ENCODE results near the gene SPSB3.

The SPSB3 gene

GRCh38 chr16:1776991-1777374 is 5.4 kb downstream of the SPSB3 start:
- ATAC-seq (no peak), DNase-seq (no peak)
- Mint-ChIP-seq H3K27me3 (no peaks in the 10 kb centered on the region), H3K4me1 (peaks cover 20% of the 10 kb centered on the region), H3K36me3 (ENCODE audit: low read depth) (peaks cover 5% of the 10 kb centered on the region), H3K4me3 (no peak overlapping the region), H3K27ac (no peak overlapping the region), H3K9me3 (no peaks in the 10 kb centered on the region)

- H3K4me3 Mint-ChIP-seq, result no peak overlapping the region
- no peaks in the 10 kb centered on the region for H3K27me3 Mint-ChIP-seq
- H3K4me1 Mint-ChIP-seq, result peaks cover 19% of the 10 kb centered on the region
- peaks cover 8% of the 10 kb centered on the region for H3K36me3 Mint-ChIP-seq (ENCODE audit: low read depth)
- ATAC-seq (no peak), DNase-seq (no peak)
- H3K27ac Mint-ChIP-seq, result no peak overlapping the region
- H3K9me3 Mint-ChIP-seq, result no peaks in the 10 kb centered on the region
Observed at GRCh38 chr16:1776672-1776955, 5.8 kb downstream of the SPSB3 start.

- peaks cover 13% of the 10 kb centered on the region for H3K4me1 Mint-ChIP-seq
- no peak overlapping the region for H3K27ac Mint-ChIP-seq
- no peaks in the 10 kb centered on the region for H3K9me3 Mint-ChIP-seq
- H3K27me3 Mint-ChIP-seq, result no peaks in the 10 kb centered on the region
- ATAC-seq, result no peak
- DNase-seq, result no peak
- H3K36me3 Mint-ChIP-seq (ENCODE audit: low read depth), result peaks cover 8% of the 10 kb centered on the region
- H3K4me3 Mint-ChIP-seq, result no peak overlapping the region
Observed at GRCh38 chr16:1775846-1776671, 6.3 kb downstream of the SPSB3 start.

- Mint-ChIP-seq H3K4me3 (peak overlapping the region; percentile 45), H3K27ac (no peak overlapping the region), H3K27me3 (no peaks in the 10 kb centered on the region), H3K4me1 (peaks cover 14% of the 10 kb centered on the region), H3K36me3 (ENCODE audit: low read depth) (peaks cover 8% of the 10 kb centered on the region), H3K9me3 (no peaks in the 10 kb centered on the region)
- DNase-seq, result no peak
- ATAC-seq, result no peak
Observed at GRCh38 chr16:1775006-1775845, 7.1 kb downstream of the SPSB3 start.

GRCh38 chr16:1774448-1774780 is 8.0 kb downstream of the SPSB3 start:
- Mint-ChIP-seq H3K9me3 (no peaks in the 10 kb centered on the region), H3K36me3 (ENCODE audit: low read depth) (peaks cover 11% of the 10 kb centered on the region), H3K4me3 (peak overlapping the region; percentile 100), H3K4me1 (peaks cover 17% of the 10 kb centered on the region), H3K27ac (no peak overlapping the region), H3K27me3 (no peaks in the 10 kb centered on the region)
- ATAC-seq (no peak), DNase-seq (no peak)

- peak overlapping the region; percentile 100 for H3K4me3 Mint-ChIP-seq
- no peaks in the 10 kb centered on the region for H3K9me3 Mint-ChIP-seq
- peaks cover 17% of the 10 kb centered on the region for H3K4me1 Mint-ChIP-seq
- H3K27ac Mint-ChIP-seq, result no peak overlapping the region
- DNase-seq, result peak; percentile 40
- no peak for ATAC-seq
- H3K36me3 Mint-ChIP-seq (ENCODE audit: low read depth), result peaks cover 11% of the 10 kb centered on the region
- H3K27me3 Mint-ChIP-seq, result no peaks in the 10 kb centered on the region
Observed at GRCh38 chr16:1773703-1774447, 8.5 kb downstream of the SPSB3 start.

GRCh38 chr16:1772908-1773702 is 9.3 kb downstream of the SPSB3 start, which contains the start of gene MRPS34:
TSS of gene MRPS34 (minus strand) at chr16:1773134. CDS start at chr16:1773119, 15 bp downstream.
- peak within 1 kb of the TSS; percentile 100 for H3K27ac Mint-ChIP-seq
- peak; percentile 86 for DNase-seq
- H3K9me3 Mint-ChIP-seq, result no peaks in the 10 kb centered on the region
- H3K4me1 Mint-ChIP-seq, result peaks cover 17% of the 10 kb centered on the region
- no peaks in the 10 kb centered on the region for H3K27me3 Mint-ChIP-seq
- peaks cover 11% of the 10 kb centered on the region for H3K36me3 Mint-ChIP-seq (ENCODE audit: low read depth)
- peak; percentile 57 for ATAC-seq
- H3K4me3 Mint-ChIP-seq, result peak within 1 kb of the TSS; percentile 100

GRCh38 chr16:1772362-1772907 is 9.9 kb downstream of the SPSB3 start, which contains the start of gene EME2:
TSS of gene EME2 (plus strand) at chr16:1772810. CDS start at chr16:1773228, 418 bp downstream.
- Mint-ChIP-seq H3K4me3 (peak within 1 kb of the TSS; percentile 100), H3K36me3 (ENCODE audit: low read depth) (peaks cover 13% of the 10 kb centered on the region), H3K4me1 (peaks cover 17% of the 10 kb centered on the region), H3K9me3 (no peaks in the 10 kb centered on the region), H3K27me3 (no peaks in the 10 kb centered on the region), H3K27ac (peak within 1 kb of the TSS; percentile 100)
- ATAC-seq (peak; percentile 22), DNase-seq (peak; percentile 61)

- DNase-seq (no peak), ATAC-seq (no peak)
- Mint-ChIP-seq H3K36me3 (ENCODE audit: low read depth) (peaks cover 13% of the 10 kb centered on the region), H3K27me3 (no peaks in the 10 kb centered on the region), H3K4me3 (peak overlapping the region; percentile 100), H3K4me1 (peaks cover 17% of the 10 kb centered on the region), H3K27ac (peak overlapping the region; percentile 100), H3K9me3 (no peaks in the 10 kb centered on the region)
Observed at GRCh38 chr16:1771864-1772361, 10.5 kb downstream of the SPSB3 start.

- H3K4me1 Mint-ChIP-seq, result peaks cover 17% of the 10 kb centered on the region
- peak within 1 kb of the TSS; percentile 100 for H3K4me3 Mint-ChIP-seq
- H3K36me3 Mint-ChIP-seq (ENCODE audit: low read depth), result peaks cover 13% of the 10 kb centered on the region
- H3K27me3 Mint-ChIP-seq, result no peaks in the 10 kb centered on the region
- DNase-seq, result peak; percentile 83
- no peaks in the 10 kb centered on the region for H3K9me3 Mint-ChIP-seq
- peak; percentile 39 for ATAC-seq
- peak within 1 kb of the TSS; percentile 100 for H3K27ac Mint-ChIP-seq
Observed at GRCh38 chr16:1771188-1771863, 11.0 kb downstream of the SPSB3 start, which contains the start of gene NME3. TSS of gene NME3 (minus strand) at chr16:1771543. CDS start at chr16:1771534, 9 bp downstream.

- ATAC-seq, result peak; percentile 8
- peak; percentile 69 for DNase-seq
- peak overlapping the region; percentile 73 for H3K27ac Mint-ChIP-seq
- no peaks in the 10 kb centered on the region for H3K9me3 Mint-ChIP-seq
- H3K27me3 Mint-ChIP-seq, result no peaks in the 10 kb centered on the region
- H3K4me1 Mint-ChIP-seq, result peaks cover 17% of the 10 kb centered on the region
- H3K36me3 Mint-ChIP-seq (ENCODE audit: low read depth), result peaks cover 13% of the 10 kb centered on the region
- H3K4me3 Mint-ChIP-seq, result peak overlapping the region; percentile 100
Observed at GRCh38 chr16:1770328-1771187, 11.8 kb downstream of the SPSB3 start.
